Central memory CD4-positive, alpha-beta T cell (primary cell): ENCODE results near the gene LGI2.
"Not testable (repeated sequence)": the region's sequence is repeated elsewhere in the genome, so short reads cannot be mapped to it uniquely, and the experiment has no call there.

Source experiments
- DNase-seq: peaks from one replicate; pipeline ENCODE4 v3.0.0; 2022
- total RNA-seq, 3 experiments: gene quantifications; one replicate each; lab custom pipeline; 2026; lab: John Stamatoyannopoulos, UW

The LGI2 gene
- 0 reads per million in 3 experiments for total RNA-seq

GRCh38 chr4:25030277-25031076 is at the start of gene LGI2:
TSS of gene LGI2 (minus strand) at chr4:25030946. CDS start at chr4:25030693, 253 bp downstream.
- no peak for DNase-seq

GRCh38 chr4:25078523-25078922 is 47.8 kb upstream of the LGI2 start:
- DNase-seq = no peak

GRCh38 chr4:25076625-25077398 is 46.1 kb upstream of the LGI2 start:
- no peak for DNase-seq

- DNase-seq = no peak
Measured at GRCh38 chr4:25075851-25076250, 45.1 kb upstream of the LGI2 start.

GRCh38 chr4:25075129-25075528 is 44.4 kb upstream of the LGI2 start:
- no peak for DNase-seq

GRCh38 chr4:25070545-25070944 is 39.8 kb upstream of the LGI2 start:
- DNase-seq = no peak

- no peak for DNase-seq
Measured at GRCh38 chr4:25069014-25069413, 38.3 kb upstream of the LGI2 start.

- no peak for DNase-seq
Measured at GRCh38 chr4:25068386-25068785, 37.6 kb upstream of the LGI2 start.

- DNase-seq = no peak
Measured at GRCh38 chr4:25065932-25066590, 35.3 kb upstream of the LGI2 start.

GRCh38 chr4:25065431-25065858 is 34.7 kb upstream of the LGI2 start:
- no peak for DNase-seq

- not testable (repeated sequence) for DNase-seq
Measured at GRCh38 chr4:25064447-25064846, 33.7 kb upstream of the LGI2 start.

- DNase-seq = no peak
Measured at GRCh38 chr4:25063116-25063515, 32.4 kb upstream of the LGI2 start.

GRCh38 chr4:25062098-25062497 is 31.4 kb upstream of the LGI2 start:
- DNase-seq = no peak

GRCh38 chr4:25061602-25062001 is 30.9 kb upstream of the LGI2 start:
- no peak for DNase-seq

- no peak for DNase-seq
Measured at GRCh38 chr4:25060963-25061340, 30.2 kb upstream of the LGI2 start.

- no peak for DNase-seq
Measured at GRCh38 chr4:25060241-25060962, 29.7 kb upstream of the LGI2 start.

- DNase-seq = no peak
Measured at GRCh38 chr4:25059791-25060190, 29.0 kb upstream of the LGI2 start.

- DNase-seq = no peak
Measured at GRCh38 chr4:25058796-25059195, 28.1 kb upstream of the LGI2 start.

- DNase-seq = no peak
Measured at GRCh38 chr4:25057299-25057698, 26.6 kb upstream of the LGI2 start.

- not testable (repeated sequence) for DNase-seq
Measured at GRCh38 chr4:25052037-25052436, 21.3 kb upstream of the LGI2 start.

GRCh38 chr4:25051534-25051933 is 20.8 kb upstream of the LGI2 start:
- no peak for DNase-seq

GRCh38 chr4:25050370-25051078 is 19.8 kb upstream of the LGI2 start:
- DNase-seq = no peak
